ENCODE results near the gene WWP2.

The WWP2 gene

GRCh38 chr16:69839240-69839688 is 77.1 kb downstream of the WWP2 start:
- Histone ChIP-seq H3K27ac (ENCODE audit: extremely low read depth, low read depth, low read length) (no peak overlapping the region), H3K36me3 (ENCODE audit: control insufficient read depth in 2 of 2, insufficient read depth in 1 of 2, low read length in 2 of 2) (peaks cover 0 to 12% of the 10 kb centered on the region in 2 experiments; a peak in 1 of 3 replicates), H3K4me1 (ENCODE audit: control insufficient read depth, insufficient read depth, low read length) (no peaks in the 10 kb centered on the region), H3K4me3 (ENCODE audit: low read depth, low read length) (no peak overlapping the region), H3K9me3 (ENCODE audit: control insufficient read depth, insufficient read depth, low read depth, low read length) (no peaks in the 10 kb centered on the region)
- CTCF ChIA-PET, result interaction anchor here (0.5 to 1.3 kb wide), 2 partner anchors 91 to 93 kb away, joined by 3 read pairs; no protein-coding TSS in a partner anchor
- TF ChIP-seq, protein P1, sequence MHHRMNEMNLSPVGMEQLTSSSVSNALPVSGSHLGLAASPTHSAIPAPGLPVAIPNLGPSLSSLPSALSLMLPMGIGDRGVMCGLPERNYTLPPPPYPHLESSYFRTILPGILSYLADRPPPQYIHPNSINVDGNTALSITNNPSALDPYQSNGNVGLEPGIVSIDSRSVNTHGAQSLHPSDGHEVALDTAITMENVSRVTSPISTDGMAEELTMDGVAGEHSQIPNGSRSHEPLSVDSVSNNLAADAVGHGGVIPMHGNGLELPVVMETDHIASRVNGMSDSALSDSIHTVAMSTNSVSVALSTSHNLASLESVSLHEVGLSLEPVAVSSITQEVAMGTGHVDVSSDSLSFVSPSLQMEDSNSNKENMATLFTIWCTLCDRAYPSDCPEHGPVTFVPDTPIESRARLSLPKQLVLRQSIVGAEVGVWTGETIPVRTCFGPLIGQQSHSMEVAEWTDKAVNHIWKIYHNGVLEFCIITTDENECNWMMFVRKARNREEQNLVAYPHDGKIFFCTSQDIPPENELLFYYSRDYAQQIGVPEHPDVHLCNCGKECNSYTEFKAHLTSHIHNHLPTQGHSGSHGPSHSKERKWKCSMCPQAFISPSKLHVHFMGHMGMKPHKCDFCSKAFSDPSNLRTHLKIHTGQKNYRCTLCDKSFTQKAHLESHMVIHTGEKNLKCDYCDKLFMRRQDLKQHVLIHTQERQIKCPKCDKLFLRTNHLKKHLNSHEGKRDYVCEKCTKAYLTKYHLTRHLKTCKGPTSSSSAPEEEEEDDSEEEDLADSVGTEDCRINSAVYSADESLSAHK (tag by site-specific recombination; IDR thresholded peaks at IDR 0.05), result 0 out of 2 replicates have a peak, but pooled peaks have one; percentile 14
- TF ChIP-seq ZNF610 (tag by site-specific recombination; IDR thresholded peaks at IDR 0.05; ENCODE audit: borderline replicate concordance), result no peak
- POLR2A ChIA-PET, result interaction anchor here (0.5 kb wide), 1 partner anchor 27 kb away, joined by 7 read pairs; no protein-coding TSS in a partner anchor

DNA sequence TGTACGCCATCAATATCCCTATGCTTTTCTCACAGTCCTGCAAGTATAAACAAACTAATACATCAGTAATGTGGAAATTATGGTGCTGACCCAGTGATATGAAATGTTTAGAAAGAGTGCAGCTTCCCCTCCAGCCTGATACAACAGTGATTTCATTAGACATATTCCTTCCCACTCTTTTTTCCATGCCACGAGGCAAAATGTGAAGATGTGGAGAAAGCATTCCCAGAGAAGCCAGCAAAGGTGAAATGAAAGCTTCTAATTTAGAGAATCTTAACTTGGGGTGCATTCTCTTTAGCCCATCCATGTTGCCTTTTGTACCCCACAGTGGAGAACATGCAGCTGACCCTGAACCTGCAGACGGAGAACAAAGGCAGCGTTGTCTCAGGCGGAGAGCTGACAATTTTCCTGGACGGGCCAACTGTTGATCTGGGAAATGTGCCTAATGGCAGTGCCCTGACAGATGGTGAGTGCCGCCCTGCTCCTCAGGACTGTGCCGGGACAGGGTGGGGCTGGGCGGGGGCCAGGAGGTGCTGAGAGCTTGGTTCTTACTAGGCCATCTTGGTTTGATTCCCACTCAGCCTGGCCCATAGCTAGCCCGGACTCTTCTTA is 77.8 kb downstream of the WWP2 start:
- Histone ChIP-seq H3K27ac (ENCODE audit: extremely low read depth, low read depth, low read length) (no peak overlapping the region), H3K36me3 (ENCODE audit: control insufficient read depth in 2 of 2, insufficient read depth in 1 of 2, low read length in 2 of 2) (peaks cover 0 to 12% of the 10 kb centered on the region in 2 experiments; a peak in 1 of 3 replicates), H3K4me3 (ENCODE audit: low read depth, low read length) (no peak overlapping the region), H3K9me3 (ENCODE audit: control insufficient read depth, insufficient read depth, low read depth, low read length) (no peaks in the 10 kb centered on the region), H3K4me1 (ENCODE audit: control insufficient read depth, insufficient read depth, low read length) (no peaks in the 10 kb centered on the region)
- CTCF ChIA-PET, result interaction anchor here (0.5 to 0.7 kb wide), 3 partner anchors 44 to 92 kb away, joined by 3 read pairs; no protein-coding TSS in a partner anchor
- TF ChIP-seq KLF1 (tag by site-specific recombination; IDR thresholded peaks at IDR 0.05), result peak; percentile 26; the same call in 1 of the 2 replicates
- TF ChIP-seq ZNF513 (tag by site-specific recombination; IDR thresholded peaks at IDR 0.05), result no peak
- no peak for TF ChIP-seq ZNF558 (tag by site-specific recombination; IDR thresholded peaks at IDR 0.05)
- TF ChIP-seq, protein P2, sequence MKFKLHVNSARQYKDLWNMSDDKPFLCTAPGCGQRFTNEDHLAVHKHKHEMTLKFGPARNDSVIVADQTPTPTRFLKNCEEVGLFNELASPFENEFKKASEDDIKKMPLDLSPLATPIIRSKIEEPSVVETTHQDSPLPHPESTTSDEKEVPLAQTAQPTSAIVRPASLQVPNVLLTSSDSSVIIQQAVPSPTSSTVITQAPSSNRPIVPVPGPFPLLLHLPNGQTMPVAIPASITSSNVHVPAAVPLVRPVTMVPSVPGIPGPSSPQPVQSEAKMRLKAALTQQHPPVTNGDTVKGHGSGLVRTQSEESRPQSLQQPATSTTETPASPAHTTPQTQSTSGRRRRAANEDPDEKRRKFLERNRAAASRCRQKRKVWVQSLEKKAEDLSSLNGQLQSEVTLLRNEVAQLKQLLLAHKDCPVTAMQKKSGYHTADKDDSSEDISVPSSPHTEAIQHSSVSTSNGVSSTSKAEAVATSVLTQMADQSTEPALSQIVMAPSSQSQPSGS (tag by site-specific recombination; IDR thresholded peaks at IDR 0.05; ENCODE audit: low read depth), result no peak
- POLR2A ChIA-PET, result interaction anchor here (0.5 kb wide), 1 partner anchor 28 kb away, joined by 7 read pairs; no protein-coding TSS in a partner anchor

DNA sequence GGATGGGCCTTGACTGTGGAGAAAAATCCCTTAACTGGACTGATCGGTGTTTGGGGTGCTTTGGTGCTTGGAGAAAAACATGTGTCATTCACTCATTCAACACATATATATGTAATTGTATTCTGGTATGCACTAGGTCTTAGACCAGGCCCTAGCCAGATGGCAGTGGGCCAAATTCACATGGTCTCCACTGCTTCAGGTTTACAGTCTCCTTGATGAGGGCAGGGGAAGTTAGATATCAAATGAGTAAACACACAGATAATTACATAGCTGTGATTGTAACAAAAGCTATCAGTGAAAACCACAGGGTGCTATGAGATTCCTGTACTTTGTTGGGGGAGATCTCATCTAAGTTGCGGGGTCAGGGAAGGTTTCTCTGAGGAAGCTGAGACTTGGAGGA is 78.8 kb downstream of the WWP2 start:
- Histone ChIP-seq H3K9me3 (ENCODE audit: control insufficient read depth, insufficient read depth, low read depth, low read length) (no peaks in the 10 kb centered on the region), H3K4me1 (ENCODE audit: control insufficient read depth, insufficient read depth, low read length) (no peaks in the 10 kb centered on the region), H3K27ac (ENCODE audit: extremely low read depth, low read depth, low read length) (no peak overlapping the region), H3K4me3 (ENCODE audit: low read depth, low read length) (no peak overlapping the region), H3K36me3 (ENCODE audit: control insufficient read depth in 2 of 2, insufficient read depth in 1 of 2, low read length in 2 of 2) (peaks cover 0 to 18% of the 10 kb centered on the region in 2 experiments; a peak in 1 of 3 replicates)
- TF ChIP-seq GFI1B (tag by site-specific recombination; IDR thresholded peaks at IDR 0.05) (peak; percentile 22; the same call in 1 of the 2 replicates), ZSCAN5A (tag by site-specific recombination; IDR thresholded peaks at IDR 0.05) (no peak), AEBP2 (tag by site-specific recombination; IDR thresholded peaks at IDR 0.05; ENCODE audit: borderline replicate concordance) (no peak), SP7 (tag by site-specific recombination; IDR thresholded peaks at IDR 0.05) (peak; percentile 66; the same call in 1 of the 2 replicates)
- CTCF ChIA-PET, result interaction anchor here (1.7 kb wide), 1 partner anchor 89 kb away, joined by 6 read pairs; no protein-coding TSS in a partner anchor
- POLR2A ChIA-PET, result no interaction called here

Measured in HEK293 (cell line).